ENCODE data around the gene OTUD4.
"Not testable (repeated sequence)": the region's sequence is repeated elsewhere in the genome, so short reads cannot be mapped to it uniquely, and the experiment has no call there.

Gene OTUD4, protein sequence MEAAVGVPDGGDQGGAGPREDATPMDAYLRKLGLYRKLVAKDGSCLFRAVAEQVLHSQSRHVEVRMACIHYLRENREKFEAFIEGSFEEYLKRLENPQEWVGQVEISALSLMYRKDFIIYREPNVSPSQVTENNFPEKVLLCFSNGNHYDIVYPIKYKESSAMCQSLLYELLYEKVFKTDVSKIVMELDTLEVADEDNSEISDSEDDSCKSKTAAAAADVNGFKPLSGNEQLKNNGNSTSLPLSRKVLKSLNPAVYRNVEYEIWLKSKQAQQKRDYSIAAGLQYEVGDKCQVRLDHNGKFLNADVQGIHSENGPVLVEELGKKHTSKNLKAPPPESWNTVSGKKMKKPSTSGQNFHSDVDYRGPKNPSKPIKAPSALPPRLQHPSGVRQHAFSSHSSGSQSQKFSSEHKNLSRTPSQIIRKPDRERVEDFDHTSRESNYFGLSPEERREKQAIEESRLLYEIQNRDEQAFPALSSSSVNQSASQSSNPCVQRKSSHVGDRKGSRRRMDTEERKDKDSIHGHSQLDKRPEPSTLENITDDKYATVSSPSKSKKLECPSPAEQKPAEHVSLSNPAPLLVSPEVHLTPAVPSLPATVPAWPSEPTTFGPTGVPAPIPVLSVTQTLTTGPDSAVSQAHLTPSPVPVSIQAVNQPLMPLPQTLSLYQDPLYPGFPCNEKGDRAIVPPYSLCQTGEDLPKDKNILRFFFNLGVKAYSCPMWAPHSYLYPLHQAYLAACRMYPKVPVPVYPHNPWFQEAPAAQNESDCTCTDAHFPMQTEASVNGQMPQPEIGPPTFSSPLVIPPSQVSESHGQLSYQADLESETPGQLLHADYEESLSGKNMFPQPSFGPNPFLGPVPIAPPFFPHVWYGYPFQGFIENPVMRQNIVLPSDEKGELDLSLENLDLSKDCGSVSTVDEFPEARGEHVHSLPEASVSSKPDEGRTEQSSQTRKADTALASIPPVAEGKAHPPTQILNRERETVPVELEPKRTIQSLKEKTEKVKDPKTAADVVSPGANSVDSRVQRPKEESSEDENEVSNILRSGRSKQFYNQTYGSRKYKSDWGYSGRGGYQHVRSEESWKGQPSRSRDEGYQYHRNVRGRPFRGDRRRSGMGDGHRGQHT

DNA sequence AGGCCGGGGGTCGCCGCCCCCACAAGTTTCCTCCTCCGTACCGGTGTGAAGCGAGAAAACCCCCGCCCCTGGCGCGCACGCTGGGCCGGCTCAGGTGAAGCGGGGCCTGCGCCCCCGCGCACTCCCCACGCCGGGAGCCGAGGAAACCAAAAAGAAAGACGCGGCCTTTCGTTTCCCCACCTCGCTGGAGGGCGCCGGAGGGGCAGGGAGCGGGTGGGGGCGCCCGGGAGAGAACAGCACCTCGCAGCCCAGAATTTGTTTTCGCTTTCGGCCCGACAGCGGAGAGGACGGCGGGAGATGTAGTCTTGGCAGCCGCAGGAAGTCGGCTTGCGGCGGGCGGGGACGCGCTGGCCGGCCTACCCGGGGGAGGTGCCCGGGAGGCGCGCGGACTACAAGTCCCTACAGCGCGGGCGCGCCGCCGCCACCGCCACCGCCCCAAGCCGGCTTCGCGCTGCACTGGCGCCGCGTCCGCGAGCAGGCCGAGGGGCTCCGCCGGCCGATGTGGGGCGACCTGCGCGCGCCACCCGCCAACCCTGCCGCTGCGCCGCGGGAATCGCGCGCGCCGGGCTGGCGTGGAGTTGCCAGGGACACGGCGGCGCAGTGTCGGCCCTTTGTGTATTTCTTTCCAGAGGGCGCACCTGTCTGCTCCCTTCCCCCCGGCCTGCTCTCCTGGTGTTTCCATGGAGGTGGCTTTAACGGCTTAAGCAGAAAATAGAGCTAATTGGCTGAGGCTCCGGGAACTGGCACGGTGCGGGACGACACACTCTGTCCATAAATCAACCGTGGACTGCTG, at the start of gene OTUD4:
Gene OTUD4 (minus strand): TSS at position 292 of the 793 bp plus-strand sequence. CDS start 616 bp downstream, outside the sequence.
- peak; percentile 82 to 93 (median 86) for DNase-seq (ENCODE audit: low read depth in 4 of 4, low spot score in 1 of 4)

DNA sequence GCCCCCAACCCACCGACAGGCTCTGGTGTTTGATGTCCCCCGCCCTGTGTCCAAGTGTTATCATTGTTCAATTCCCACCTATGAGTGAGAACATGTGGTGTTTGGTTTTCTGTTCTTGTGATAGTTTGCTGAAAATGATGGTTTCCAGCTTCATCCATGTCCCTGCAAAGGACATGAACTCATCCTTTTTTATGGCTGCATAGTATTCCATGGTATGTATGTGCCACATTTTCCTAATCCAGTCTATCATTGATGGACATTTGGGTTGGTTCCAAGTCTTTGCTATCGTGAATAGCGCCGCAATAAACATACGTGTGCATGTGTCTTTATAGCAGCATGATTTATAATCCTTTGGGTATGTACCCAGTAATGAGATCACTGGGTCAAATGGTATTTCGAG, 42.8 kb upstream of the OTUD4 start:
- not testable (repeated sequence) for DNase-seq (ENCODE audit: low read depth in 4 of 4, low spot score in 1 of 4)

DNA sequence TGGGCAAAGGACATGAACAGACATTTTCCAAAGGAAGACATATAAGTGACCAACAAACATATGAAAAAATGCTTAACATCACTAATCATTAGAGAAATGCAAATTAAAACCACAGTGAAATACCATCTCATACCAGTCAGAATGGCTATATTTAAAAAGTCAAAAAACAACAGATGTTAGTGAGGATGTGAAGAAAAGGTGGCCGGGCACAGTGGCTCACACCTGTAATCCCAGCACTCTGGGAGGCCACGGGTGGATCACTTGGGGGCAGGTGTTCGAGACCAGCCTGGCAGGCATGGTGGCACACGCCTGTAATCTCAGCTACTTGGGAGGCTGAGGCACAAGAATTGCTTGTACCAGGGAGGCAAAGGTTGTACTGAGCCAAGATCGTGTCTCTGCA, 41.1 kb upstream of the OTUD4 start:
- DNase-seq (ENCODE audit: low read depth in 4 of 4, low spot score in 1 of 4), result not testable (repeated sequence)

DNA sequence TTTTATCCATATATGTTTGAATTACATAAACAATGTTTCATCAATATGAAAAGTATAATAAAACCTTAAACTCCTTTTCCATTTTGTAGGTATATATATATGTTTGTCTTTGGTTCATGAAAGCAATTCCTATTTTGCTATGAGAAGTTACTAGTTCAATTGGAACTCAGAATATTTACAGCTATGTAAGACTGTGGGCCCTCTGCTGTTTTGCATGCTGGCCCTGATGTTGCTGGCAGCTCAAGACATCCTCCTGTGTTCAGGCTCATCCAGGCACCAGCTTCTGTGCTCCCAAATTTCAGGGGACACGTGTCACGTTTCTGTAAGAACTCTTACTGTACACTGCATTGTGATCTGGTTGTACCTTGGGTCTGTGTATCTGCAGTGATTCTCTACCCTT, 38.7 kb upstream of the OTUD4 start:
- no peak for DNase-seq (ENCODE audit: low read depth in 4 of 4, low spot score in 1 of 4)

DNA sequence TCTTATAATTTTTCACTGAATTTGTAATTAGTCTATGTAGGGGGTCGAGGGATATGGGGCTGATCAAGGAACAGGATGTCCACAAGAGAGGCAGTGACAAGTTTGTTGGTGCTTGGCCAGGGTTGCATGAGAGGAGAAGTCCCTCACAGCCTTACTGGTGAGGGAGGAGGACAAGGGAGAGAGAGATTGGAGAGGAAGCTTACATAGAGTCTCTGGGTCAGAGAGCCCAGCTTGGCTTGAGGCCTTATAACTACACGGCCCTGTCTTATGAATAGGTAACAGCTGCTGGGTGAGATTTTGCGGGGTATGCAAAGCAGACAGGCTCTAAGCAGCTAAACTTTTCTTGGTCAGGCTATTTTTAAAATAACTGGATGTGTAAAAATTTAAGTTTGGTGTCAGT, 37.9 kb upstream of the OTUD4 start:
- DNase-seq (ENCODE audit: low read depth in 4 of 4, low spot score in 1 of 4), result no peak

DNA sequence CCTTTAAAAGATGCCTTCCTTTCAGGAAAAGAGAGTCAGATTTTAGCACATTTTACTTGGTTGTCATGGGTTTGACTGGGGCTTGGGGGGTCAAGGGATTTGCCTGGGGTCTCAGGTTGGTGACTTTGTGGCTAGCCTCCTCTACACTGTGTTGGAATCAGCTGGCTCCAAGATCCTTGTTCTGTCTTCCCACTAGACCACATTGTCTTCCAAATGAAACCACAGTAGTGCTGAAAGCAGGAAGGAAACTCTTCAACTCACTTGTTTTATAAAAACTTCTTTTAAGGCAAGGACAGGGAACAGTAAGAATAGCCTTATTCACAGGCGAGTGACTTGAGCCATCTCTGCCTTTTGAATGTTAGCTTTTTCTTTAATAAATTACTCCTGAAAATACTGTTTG, 37.0 kb upstream of the OTUD4 start:
- DNase-seq (ENCODE audit: low read depth in 4 of 4, low spot score in 1 of 4), result no peak

DNA sequence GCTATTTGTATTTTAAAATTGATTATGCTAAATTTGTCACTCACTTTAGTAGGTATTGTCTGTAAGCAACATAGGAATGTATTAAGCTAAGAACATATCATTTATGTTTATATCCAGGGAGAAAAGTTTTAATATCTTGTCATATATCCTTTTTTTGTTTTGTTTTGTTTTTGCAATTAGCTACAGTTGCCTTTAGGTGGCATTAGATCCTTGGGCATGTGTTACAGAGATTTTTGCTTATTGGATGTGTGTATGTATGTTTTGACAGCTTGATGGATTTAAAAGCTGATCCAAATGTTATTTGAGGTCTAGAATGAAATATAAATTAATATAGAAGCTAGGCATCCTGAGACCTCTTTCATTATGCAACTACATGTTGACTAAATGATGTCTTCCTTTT, 36.1 kb upstream of the OTUD4 start:
- no peak for DNase-seq (ENCODE audit: low read depth in 4 of 4, low spot score in 1 of 4)

DNA sequence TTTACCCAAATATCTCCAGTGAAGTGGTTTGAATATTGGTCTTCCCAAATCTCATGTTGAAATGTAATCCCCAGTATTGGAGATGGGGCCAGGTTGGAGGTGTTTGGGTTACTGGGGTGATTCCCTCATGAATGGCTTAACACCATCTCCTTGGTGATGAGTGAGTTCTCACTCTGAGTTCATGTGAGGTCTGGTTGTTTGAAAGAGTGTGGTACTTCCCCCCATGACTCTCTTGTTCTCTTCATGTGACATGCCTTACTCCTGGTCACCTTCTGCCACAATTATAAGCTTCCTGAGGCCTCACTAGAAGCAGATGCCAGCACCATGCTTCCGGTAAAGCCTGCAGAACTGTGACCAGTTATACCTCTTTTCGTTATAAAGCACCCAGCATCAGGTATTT, 32.9 kb upstream of the OTUD4 start:
- DNase-seq (ENCODE audit: low read depth in 4 of 4, low spot score in 1 of 4), result no peak

DNA sequence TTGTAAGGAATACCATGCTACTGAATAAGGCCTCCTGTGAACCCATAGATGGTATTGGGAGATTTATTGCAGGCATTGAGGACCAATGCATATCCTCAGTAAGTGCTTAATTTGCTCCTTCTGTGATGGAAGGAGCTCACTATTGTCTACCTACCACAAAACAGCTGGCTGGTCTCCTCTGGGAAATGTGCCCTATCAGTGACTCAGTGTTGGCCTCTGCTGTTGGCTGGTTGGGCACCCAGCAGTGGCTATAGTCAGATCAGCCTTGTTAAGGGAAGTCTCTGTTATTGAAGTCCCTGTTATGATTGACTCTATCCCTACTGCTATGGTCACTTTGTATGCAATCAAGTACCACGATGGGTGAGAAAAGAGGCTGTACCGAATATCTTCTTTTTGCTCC, 27.5 kb upstream of the OTUD4 start:
- DNase-seq (ENCODE audit: low read depth in 4 of 4, low spot score in 1 of 4), result no peak

DNA sequence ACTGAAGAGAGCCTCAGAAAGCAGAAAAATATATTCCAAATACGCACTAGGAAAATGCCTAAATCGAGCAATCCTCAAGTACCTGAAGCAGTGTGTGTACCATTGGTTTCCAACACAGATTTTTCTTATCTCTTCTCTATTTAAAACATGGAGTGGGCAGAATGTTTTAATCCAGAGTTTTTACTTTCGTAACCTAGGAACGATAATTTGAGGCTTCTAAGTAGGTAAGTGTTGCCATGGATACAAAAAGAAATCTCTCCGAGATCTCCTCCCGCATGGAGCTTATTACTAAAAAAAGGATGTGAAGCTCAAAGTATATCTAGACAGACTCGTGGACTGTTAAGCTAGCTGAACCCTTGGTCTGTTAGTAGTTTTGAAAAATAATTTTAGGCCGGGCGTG, 23.0 kb upstream of the OTUD4 start:
- DNase-seq (ENCODE audit: low read depth in 4 of 4, low spot score in 1 of 4), result no peak

DNA sequence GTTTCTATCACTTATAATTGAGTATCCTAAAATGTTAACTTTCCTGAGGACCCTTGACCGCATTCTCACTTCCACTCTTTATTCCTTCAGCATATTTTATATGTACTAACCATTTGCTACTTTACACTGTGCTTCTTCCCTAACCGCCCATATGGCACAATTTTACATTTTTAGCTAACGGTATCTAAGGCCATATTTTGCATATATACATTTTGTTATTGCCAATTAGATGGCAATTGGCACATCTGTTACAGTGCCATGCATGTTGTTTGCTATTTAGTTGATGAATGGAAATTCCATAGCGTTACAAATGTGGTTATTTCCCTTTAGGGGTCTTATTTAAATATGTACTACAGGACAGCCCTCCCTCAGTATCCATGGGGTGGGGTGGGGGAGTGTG, 20.0 kb upstream of the OTUD4 start:
- DNase-seq (ENCODE audit: low read depth in 4 of 4, low spot score in 1 of 4), result no peak

DNA sequence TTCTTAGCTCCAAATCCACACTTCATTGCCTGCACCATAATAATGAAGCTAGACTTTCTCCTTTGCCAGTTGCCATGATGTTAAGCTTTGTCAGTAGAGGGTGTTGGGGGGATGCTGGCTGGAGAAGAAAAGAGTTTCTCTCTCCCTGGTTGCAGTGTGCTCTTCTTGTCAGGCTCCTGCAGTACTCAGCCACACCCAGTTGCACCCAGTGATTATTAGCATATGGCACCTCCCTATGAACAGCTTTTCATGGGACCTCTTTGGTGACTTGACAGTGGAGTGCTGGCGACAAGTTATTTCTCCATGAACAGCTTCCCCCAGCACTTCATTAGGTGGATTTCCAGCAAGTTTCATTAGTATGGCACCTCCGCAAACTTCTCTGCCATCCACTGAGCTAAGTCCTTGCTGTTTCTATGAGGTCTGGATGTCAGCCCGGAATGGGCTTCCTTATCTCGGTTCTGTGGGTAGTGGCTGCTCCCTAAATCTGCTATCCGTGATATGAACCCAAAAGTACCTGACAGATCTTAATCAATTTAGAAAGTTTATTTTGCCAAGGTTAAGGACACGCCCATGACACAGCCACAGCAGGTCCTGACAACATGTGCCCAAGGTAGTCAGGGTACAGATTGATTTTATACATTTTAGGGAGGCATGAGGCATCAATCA, 18.8 kb upstream of the OTUD4 start:
- no peak for DNase-seq (ENCODE audit: low read depth in 4 of 4, low spot score in 1 of 4)

DNA sequence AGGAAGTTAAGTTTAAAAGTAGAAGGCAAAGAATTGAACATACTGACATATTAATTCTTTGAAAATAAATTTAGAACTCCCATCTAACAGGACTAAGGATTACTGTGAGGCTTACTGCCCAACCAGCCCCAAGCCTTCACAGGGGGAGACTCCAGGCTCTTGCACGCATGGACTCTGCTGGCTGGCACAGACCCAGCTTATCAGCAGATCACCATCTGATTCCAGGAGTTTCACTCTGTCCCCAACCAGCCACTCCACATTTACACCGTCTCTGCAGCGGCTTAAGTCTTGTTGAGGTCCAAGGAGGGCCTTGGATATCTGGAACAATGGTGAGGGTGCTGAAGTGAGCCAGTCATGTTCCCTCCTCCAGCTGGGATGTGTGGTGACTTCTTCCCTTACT, 16.4 kb upstream of the OTUD4 start:
- DNase-seq (ENCODE audit: low read depth in 4 of 4, low spot score in 1 of 4), result no peak

DNA sequence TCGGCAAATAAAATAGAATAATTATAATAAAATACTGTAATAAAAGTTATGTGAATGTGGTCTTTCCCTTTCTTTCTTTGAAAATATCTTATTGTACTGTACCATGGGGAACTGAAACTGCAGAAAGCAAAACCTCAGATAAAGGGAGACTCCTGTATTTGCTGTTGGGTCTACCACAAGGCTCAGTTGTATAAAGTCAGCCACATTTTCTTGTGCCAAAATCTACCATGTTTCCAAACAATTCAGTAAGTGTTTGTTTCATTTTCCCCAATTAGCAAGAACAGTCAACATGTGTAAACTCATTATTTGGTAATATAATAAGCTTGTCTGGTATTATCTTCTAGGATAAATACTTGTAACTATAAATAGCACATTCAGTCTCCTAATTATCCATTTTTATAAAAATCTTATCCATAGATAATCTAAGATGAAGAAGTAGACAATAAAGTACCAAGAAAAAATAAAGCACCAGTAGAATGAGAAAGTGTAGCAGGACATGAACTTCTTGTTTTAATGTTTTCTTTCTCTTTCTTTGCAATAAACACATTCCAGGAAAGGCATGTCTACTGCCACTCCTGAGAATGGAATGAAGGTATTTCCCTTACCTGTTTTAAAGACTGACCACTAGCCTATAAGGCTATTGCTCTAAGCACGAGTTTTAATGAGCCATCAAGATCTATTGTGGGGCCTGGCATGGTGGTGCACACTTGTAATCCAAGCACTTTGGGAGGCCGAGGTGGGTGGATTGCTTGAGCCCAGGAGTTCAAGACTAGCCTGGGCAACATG, 15.0 kb upstream of the OTUD4 start:
- DNase-seq (ENCODE audit: low read depth in 4 of 4, low spot score in 1 of 4), result no peak

DNA sequence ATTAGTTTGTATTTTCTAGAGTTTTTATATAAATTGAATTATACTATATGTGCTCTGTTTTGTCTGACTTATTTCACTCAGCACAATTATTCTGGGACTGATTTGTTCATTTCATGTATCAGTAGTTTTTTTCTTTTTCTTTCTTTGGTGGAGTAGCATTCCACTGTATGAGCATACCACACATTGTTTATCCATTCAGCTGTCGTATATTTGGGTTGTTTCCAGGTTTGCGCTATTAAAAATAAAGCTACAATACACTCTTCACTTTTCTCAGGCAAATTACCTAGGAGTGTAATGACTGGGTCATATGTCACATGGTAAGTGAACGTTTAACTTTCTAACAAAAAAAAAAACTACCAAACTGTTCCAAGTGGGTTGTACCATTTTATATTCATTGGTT, 9.6 kb upstream of the OTUD4 start:
- DNase-seq (ENCODE audit: low read depth in 4 of 4, low spot score in 1 of 4), result no peak

DNA sequence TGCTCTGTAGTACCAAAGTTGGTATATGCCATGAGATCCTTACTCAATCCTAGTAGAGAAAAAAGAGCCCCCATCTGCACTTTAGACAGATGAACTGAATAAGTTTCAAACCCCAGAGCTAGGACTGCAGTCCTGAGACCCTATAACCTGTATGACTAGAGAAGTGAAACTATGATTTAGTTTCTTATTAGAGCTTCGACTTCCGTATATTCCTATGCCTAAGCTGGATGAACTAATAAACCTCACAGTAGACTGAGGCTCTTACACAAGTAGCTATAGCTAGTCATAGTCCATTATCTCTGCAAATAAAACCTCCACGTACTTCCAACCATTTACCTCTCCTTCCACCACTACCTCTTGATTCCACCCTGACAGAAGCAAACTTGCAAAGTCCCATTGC, 6.3 kb upstream of the OTUD4 start:
- no peak for DNase-seq (ENCODE audit: low read depth in 4 of 4, low spot score in 1 of 4)

DNA sequence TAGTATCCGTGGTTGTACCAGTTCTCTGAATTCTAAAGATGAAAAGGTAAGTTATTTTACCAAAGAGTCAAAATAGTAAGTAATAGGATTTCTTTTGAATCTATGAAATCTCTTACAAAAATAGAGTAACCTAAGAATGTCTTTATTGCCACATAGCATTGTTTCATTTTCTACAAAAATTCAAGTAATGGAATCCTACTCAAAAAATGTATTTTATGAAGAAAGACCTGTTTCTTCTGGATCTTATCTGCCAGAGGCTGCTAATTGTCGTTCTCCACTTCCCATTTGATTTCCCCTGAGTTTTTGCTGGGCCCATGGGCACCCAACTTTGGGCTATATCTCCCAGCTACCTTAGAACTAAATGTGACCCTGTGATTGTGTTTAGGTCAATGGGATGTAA, 3.2 kb upstream of the OTUD4 start:
- no peak for DNase-seq (ENCODE audit: low read depth in 4 of 4, low spot score in 1 of 4)

DNA sequence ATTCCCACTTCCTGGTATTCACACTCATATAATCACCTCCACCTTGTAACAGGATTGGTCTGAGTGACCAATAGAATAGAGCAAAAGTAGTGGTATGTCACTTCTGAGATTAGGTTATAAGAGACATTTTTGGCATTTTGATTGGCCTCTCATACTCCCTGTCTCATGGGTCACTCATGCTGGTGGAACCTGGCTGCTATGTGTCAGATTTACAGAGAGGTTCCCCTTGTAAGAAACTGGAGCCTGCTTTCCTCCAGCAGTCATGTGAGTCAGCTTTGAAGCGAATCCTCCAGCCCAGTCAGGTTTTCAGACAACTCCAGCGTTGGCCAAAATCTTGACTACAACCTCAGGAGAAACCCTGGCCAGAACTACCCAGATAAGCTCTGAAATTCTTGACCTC, 2.6 kb upstream of the OTUD4 start:
- DNase-seq (ENCODE audit: low read depth in 4 of 4, low spot score in 1 of 4), result no peak

DNA sequence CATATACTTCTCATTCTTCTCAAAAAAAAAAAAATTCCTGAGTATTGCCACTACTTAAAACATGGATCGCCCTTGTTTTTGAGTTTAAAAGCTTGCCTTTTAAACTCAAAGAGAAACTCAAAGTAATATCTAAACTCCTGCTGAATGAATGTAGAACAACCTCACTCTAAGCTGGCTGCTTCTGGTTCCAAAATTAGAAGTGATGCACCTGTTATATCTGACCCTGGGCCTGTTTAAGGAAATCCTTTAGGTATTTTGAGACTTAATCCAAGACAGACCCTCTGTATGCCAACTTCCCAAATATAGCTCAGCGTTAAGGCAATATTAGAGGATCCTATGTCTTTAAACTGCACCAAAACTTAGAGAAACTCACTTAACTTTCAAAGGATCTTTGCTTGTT, 1.8 kb upstream of the OTUD4 start:
- no peak for DNase-seq (ENCODE audit: low read depth in 4 of 4, low spot score in 1 of 4)

DNA sequence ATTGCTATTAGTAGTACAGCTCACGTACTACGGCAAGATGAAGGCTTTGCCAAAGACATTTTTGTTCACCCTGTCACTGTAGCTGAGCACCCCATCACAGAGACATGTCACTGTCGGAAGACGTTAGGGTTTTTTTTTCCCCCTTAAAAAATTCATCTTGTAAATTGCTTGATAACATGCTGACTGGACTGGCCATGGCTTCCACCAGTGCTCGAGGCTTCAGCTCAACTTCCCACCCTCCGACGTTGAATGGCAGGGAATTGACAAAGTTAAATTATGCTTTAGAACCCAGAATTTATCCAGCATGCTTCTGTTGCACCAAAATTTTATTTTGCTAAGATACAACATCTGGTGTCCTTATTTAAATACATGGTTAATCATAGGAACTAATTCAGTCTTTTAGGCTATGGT, 707 bp upstream of the OTUD4 start:
- DNase-seq (ENCODE audit: low read depth in 4 of 4, low spot score in 1 of 4), result no peak
